Measurements from ENCODE around the gene VAT1. TPM values are rescaled to one million over a fixed set of nuclear protein-coding genes. Genes with fewer than 3 reads are reported as not detected.
"Not testable (repeated sequence)": the region's sequence is repeated elsewhere in the genome, so short reads cannot be mapped to it uniquely, and the experiment has no call there.

Gene VAT1
- total and polyA plus RNA-seq, 2 donors (not counting 1 experiment from before 2014, with no cell fraction given), result 20.4 to 90.7 TPM

DNA sequence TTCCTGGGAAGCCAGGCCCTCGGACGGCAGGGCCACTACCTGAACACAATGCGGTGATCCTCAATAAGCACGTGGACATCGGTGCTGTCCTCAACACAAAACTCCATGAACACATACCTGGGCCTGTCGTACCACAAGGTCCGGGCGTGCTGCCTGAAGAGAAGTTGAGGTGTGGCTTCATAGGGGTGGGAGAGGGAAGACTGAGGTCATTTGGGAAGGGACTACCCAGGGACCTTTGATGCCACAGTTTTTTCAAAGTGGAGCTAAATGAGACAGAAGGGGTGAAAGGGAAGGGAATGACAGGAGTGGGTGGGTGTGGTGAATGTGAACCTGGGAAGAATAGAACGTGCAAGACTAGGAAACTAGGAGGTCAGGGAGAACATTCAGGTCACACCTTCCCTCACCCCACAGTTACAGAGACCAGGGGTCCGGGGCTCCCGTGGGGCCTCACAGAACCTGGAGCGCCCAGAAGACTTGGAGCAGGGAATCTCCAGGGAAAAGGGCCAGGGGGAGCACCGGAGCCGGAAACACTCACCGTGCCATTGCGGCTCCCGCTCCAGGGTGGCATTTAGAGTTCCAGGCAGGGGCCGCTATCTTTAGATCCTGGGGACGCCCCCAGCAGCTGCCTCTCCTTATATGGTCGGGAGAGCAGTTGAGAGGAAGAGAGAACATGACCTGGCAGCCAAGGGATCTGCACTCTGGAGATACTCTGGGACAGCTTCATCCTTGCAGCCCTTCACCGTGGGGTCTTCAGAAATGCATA is 42.5 kb downstream of the VAT1 start, which contains the start of gene PTGES3L:
Gene PTGES3L (minus strand): TSS at position 570 of the 763 bp plus-strand sequence. CDS start 27 bp downstream, at position 543.
- intact Hi-C loops (cut with micrococcal nuclease), result loop anchor here (1.0 to 10.0 kb wide), 7 partner anchors 15 to 409 kb away; partner anchors contain the start of genes AARSD1, PLEKHH3, PSME3 and RETREG3
- Histone ChIP-seq H3K4me2 (replicated peaks; ENCODE audit: low read depth, low read length, poor library complexity, severe bottlenecking) (peak within 1 kb of the TSS; percentile 93), H3K27me3 (replicated peaks in 1 of 4; ENCODE audit: control extremely low read depth in 1 of 4, control insufficient read depth in 3 of 4, insufficient read depth in 4 of 4, low read length in 3 of 4) (no peaks in the 10 kb centered on the region), H2AFZ (ENCODE audit: insufficient read depth, low read depth, low read length, poor library complexity, severe bottlenecking) (peak within 1 kb of the TSS; percentile 81), H4K20me1 (ENCODE audit: control insufficient read depth, insufficient read depth, low read length, poor library complexity, severe bottlenecking) (no peaks in the 10 kb centered on the region), H3K4me1 (ENCODE audit: control insufficient read depth in 2 of 2, insufficient read depth in 2 of 2, low read length in 2 of 2) (peaks cover 38 to 48% of the 10 kb centered on the region in 2 donors), H3K36me3 (replicated peaks in 1 of 2; ENCODE audit: control extremely low read depth in 1 of 2, control insufficient read depth in 1 of 2, extremely low read depth in 1 of 2, insufficient read depth in 2 of 2, low read length in 1 of 2) (peaks cover 0 to 3% of the 10 kb centered on the region in 2 experiments), H3K79me2 (ENCODE audit: control insufficient read depth, insufficient read depth, low read length) (peaks cover 48% of the 10 kb centered on the region), H3K4me3 (ENCODE audit: control extremely low read depth in 1 of 5, extremely low read depth in 1 of 5, insufficient read depth in 1 of 5, low read depth in 2 of 5, low read length in 4 of 5) (peak within 1 kb of the TSS; percentile 83 to 90 (median 88)), H3K9ac (ENCODE audit: low read length) (peak within 1 kb of the TSS; percentile 79), H3K9me3 (ENCODE audit: control extremely low read depth in 1 of 3, control insufficient read depth in 2 of 3, insufficient read depth in 1 of 3, low read length in 2 of 3) (no peaks in the 10 kb centered on the region), H3K27ac (ENCODE audit: low read length in 2 of 2) (peak within 1 kb of the TSS; percentile 80 to 86)
- TF ChIP-seq, protein P1, sequence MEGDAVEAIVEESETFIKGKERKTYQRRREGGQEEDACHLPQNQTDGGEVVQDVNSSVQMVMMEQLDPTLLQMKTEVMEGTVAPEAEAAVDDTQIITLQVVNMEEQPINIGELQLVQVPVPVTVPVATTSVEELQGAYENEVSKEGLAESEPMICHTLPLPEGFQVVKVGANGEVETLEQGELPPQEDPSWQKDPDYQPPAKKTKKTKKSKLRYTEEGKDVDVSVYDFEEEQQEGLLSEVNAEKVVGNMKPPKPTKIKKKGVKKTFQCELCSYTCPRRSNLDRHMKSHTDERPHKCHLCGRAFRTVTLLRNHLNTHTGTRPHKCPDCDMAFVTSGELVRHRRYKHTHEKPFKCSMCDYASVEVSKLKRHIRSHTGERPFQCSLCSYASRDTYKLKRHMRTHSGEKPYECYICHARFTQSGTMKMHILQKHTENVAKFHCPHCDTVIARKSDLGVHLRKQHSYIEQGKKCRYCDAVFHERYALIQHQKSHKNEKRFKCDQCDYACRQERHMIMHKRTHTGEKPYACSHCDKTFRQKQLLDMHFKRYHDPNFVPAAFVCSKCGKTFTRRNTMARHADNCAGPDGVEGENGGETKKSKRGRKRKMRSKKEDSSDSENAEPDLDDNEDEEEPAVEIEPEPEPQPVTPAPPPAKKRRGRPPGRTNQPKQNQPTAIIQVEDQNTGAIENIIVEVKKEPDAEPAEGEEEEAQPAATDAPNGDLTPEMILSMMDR (IDR thresholded peaks at IDR 0.05), result no peak
- TF ChIP-seq EZH2 (IDR thresholded peaks at IDR 0.05; ENCODE audit: borderline replicate concordance, insufficient read depth, low read depth, low read length, poor library complexity, severe bottlenecking), result no peak
- Mint-ChIP-seq H3K9me3 (ENCODE audit: insufficient read depth) (no peaks in the 10 kb centered on the region), H3K27me3 (no peaks in the 10 kb centered on the region), H3K27ac (peak within 1 kb of the TSS; percentile 96), H3K4me1 (peaks cover 39% of the 10 kb centered on the region), H3K4me3 (peak within 1 kb of the TSS; percentile 99)
- CTCF ChIA-PET, result interaction anchor here (1.5 to 2.2 kb wide), 2 partner anchors 18 to 355 kb away, joined by 4 to 14 read pairs; partner anchors contain the start of gene RPL27
- DNase-seq (no peak), ATAC-seq (ENCODE audit: low read depth) (peak; percentile 5)
- POLR2A ChIA-PET, result interaction anchor here (0.5 to 2.2 kb wide), 2 partner anchors 18 to 150 kb away, joined by 5 to 13 read pairs; partner anchors contain the start of gene RPL27
- 30% methylated on average over 18 of the region's 21 CpGs for WGBS (ENCODE audit: insufficient coverage)

GRCh38 chr17:42975701-42976100 is 46.5 kb downstream of the VAT1 start:
- H3K4me3 ChIP-seq (ENCODE audit: control extremely low read depth in 1 of 5, extremely low read depth in 1 of 5, insufficient read depth in 1 of 5, low read depth in 2 of 5, low read length in 4 of 5); POLR2A ChIA-PET; H3K9ac ChIP-seq (ENCODE audit: low read length); H3K36me3 ChIP-seq (replicated peaks in 1 of 2; ENCODE audit: control extremely low read depth in 1 of 2, control insufficient read depth in 1 of 2, extremely low read depth in 1 of 2, insufficient read depth in 2 of 2, low read length in 1 of 2); H3K27ac Mint-ChIP-seq; H2AFZ ChIP-seq (ENCODE audit: insufficient read depth, low read depth, low read length, poor library complexity, severe bottlenecking); H3K4me2 ChIP-seq (replicated peaks; ENCODE audit: low read depth, low read length, poor library complexity, severe bottlenecking); H3K9me3 Mint-ChIP-seq (ENCODE audit: insufficient read depth); H3K4me3 Mint-ChIP-seq; H4K20me1 ChIP-seq (ENCODE audit: control insufficient read depth, insufficient read depth, low read length, poor library complexity, severe bottlenecking); intact Hi-C loops (cut with micrococcal nuclease); DNase-seq; H3K27ac ChIP-seq (ENCODE audit: low read length in 2 of 2); H3K27me3 ChIP-seq (replicated peaks in 1 of 4; ENCODE audit: control extremely low read depth in 1 of 4, control insufficient read depth in 3 of 4, insufficient read depth in 4 of 4, low read length in 3 of 4); H3K27me3 Mint-ChIP-seq; H3K9me3 ChIP-seq (ENCODE audit: control extremely low read depth in 1 of 3, control insufficient read depth in 2 of 3, insufficient read depth in 1 of 3, low read length in 2 of 3); CTCF ChIA-PET; ATAC-seq (ENCODE audit: low read depth); H3K79me2 ChIP-seq (ENCODE audit: control insufficient read depth, insufficient read depth, low read length): not testable (repeated sequence)
- peaks cover 8 to 13% of the 10 kb centered on the region in 2 donors for H3K4me1 ChIP-seq (ENCODE audit: control insufficient read depth in 2 of 2, insufficient read depth in 2 of 2, low read length in 2 of 2)
- H3K4me1 Mint-ChIP-seq, result peaks cover 14% of the 10 kb centered on the region
- 87% methylated on average over 12 of the region's 16 CpGs for WGBS (ENCODE audit: insufficient coverage)

All from B cell (primary cell).